SHP77 treated with DMSO at 0.1 percent for 48 hours (cell line): Measurements from ENCODE around the gene ATG9A.
A peak's percentile ranks its signal among the peaks of the same experiment; 100 is the strongest.

ENCODE experiments used
- DNase-seq: peaks from one replicate; lab custom pipeline; 2025; lab: John Stamatoyannopoulos, UW

The ATG9A gene

DNA sequence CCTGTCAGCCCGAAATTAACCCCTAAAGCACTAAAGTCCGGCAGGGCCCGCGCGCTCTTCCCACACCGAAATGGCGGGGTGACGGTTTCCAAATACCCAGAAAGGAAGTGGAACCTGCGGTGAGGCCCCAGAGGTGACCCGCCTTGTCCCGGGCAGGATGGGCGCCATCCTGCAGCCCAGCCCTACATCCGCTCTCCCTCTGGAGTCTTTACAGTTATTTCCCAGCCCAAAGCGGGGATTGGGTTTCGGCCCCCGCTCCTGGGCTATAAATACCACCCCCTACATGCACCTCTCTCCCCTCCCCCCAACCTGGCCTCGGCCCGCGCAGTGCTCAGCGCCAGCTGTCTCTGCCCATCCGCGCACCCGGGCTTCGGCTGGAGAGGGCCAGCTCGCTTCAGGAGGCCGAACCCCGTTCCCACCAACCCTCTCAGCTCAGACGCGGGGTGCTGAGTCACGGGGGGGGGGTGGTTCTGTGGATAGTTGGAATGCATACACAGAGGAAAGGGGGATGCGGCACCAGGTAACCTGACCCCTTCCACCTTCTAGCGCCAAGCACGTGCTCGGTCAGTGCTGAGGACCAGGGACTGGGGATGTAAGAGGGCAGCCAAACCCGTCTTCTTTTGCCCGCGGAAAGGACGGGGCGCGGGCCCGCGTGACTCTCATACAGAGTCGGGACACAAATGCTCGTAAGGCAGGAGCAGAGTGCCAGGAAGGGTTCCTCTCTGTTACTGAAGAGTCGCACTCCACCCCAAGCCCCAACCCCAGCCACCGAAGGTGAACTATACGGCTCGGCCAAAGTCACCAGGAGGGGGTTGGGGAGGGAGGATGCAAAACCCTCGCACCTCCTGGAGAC, 23.7 kb upstream of the ATG9A start, which contains the start of gene TUBA4B:
Gene TUBA4B (plus strand): TSS at position 344 of the 853 bp plus-strand sequence. CDS start 165 bp downstream, at position 509.
- DNase-seq, result no peak

DNA sequence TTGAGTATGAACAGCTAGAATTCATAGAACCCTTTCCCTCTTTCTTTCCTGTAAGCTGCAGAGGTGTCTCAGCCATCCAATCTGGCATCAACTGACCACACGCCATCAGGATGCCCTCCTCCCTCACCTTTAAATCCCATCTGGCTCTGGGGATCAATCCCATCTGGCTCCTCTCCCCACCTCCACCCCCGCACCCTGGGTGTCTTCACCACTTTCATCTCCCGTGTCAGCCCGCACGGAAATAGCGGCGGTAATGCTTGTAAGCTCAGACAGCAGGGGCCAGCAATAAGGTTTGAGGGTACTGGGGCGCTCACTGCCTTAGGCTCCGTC, 23.1 kb upstream of the ATG9A start:
- no peak for DNase-seq

DNA sequence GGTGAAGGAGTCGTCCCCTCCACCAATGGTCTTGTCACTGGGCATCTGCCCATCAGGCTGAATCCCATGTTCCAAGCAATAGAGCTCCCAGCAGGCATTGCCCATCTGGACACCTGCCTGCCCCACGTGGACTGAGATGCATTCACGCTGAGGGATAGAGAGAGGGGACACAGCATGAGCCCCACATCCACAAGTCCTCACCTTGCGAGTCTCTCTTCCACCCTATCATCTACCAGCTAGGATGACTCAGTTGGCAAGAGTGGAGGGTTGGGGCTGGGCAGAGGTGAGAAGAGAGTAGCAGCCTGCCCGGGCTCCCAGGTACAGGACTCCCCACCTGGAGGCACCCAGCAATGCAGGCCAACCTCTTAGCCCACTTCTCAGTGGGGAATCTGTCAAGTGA, 22.6 kb upstream of the ATG9A start:
- no peak for DNase-seq

DNA sequence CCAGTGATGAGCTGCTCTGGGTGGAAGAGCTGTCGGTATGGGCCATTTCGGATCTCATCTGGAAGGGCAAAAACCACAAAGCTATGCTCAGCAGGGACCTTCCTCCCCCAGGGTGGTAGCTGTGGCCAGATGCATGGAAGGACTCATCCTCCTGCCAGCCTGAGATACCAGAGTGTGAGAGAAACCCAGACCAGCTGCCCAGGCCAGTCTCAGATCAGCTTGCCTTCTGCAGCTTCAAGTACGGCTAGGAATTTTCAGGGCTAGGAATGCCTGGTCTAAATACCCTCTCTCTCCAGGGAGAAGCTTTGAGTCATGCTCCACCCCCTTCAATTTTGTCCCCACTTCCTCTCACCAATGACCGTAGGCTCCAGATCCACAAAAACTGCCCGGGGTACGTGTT, 22.2 kb upstream of the ATG9A start:
- no peak for DNase-seq

DNA sequence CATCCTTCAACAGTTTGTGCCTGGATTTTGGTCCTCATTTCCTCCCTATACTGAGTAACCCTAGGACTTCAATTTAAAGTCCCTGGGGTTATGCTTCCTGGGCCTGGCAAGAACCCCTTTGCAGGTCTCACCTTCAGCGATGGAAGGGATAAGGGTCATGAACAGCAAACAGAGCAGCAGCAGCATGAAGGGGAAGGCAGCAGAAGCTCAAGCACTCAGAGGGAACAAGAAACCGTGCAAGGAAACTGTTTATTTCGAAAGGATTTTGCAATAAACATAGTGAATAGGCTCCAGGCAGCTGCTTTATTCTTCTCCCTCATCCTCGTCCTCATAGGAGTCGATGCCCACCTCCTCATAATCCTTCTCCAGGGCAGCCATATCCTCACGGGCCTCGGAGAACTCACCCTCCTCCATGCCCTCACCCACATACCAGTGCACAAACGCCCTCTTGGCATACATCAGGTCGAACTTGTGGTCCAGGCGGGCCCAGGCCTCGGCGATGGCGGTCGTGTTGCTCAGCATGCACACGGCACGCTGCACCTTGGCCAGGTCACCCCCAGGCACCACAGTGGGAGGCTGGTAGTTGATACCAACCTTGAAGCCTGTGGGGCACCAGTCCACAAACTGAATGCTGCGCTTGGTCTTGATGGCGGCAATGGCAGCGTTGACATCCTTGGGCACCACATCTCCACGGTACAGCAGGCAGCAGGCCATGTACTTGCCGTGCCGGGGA, 20.8 kb upstream of the ATG9A start:
- DNase-seq, result no peak

DNA sequence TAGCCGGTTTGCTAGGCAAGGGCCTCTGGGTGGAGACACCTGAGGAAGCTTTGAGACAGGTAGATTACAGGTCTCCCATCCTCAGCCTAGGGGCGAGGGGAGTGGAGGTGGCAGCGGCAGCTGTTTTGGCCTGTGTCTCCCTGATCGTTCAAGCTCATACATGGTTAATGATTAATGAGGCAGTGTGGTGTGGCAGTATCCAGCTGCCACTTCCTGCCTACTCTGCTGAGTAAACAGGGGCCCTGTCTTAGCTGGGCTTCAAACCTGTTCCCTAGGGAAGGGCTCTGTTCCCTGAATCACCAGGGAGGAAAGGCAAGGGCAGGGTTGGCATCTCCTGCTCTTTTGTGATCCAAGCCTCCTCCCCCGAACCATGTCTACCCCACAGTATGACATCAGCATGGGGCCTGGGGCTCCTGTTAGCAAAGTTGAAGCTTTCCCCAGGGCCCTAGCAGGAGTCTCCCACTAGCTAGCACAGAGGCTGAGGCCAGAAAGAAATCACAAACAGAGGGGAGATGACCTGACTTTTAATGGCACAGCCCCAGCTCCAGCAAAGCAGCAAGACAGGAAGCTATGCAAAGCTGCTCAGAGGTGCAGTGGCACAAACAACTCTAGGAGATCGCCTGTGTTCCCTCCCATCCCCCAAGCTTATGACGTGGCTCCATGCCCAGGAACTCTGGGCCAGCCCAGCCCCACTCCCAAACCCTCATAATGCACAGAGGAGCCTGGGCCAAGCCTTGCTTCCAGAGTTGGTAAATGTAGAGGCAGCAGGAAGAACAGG, 20.0 kb upstream of the ATG9A start:
- DNase-seq, result peak; percentile 64

DNA sequence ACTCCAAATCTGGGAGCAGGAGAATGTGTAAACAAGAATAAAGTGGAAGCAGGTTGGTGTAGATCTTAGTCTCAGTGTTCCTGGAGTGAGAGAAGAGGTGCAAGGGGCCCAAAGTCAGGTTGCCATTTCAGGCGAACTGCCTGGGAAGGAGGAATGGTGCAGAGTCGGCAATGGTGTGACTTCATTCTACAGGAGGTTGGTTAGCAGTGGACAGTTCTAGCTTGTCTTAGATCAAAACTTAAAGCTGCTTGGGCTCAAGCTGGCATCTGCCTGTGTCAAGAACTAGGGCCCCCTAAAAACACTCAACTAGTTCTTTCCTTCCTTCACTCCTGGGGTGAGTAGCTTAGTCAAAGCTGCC, 19.4 kb upstream of the ATG9A start:
- no peak for DNase-seq

DNA sequence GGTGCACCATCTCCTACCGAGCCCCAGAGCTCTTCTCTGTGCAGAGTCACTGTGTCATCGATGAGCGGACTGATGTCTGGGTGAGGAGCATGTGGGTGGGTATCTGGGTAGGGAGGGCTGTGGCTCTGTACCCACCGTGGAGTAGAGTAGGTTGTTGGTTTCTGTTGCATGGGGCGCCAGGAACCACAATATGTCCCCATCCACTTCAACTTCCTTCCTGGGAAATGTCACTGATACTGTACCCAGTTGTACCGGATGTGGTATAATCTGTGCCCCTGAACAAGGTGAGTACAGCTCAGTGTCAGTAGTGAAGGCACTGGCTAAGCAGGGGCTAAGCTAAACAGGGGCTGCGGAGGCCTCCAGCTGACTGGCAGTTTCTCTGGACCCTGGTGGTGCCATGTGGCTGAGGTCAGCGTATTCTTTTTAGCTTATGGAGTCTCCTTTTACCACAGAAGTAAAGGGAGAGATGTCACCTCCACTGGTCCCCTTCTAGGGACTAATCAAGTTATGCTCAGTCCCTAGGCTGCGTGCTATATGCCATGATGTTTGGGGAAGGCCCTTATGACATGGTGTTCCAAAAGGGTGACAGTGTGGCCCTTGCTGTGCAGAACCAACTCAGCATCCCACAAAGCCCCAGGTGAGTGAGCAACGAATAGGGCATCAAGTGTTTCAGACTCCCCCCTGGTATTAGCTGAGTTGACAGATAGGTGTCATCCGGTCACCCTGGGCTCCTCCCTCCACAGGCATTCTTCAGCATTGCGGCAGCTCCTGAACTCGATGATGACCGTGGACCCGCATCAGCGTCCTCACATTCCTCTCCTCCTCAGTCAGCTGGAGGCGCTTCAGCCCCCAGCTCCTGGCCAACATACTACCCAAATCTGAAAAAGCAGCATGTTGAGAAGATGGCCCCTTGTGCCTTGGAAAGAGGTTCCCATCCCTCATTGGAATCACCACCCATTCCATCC, 18.5 kb upstream of the ATG9A start:
- DNase-seq, result no peak

DNA sequence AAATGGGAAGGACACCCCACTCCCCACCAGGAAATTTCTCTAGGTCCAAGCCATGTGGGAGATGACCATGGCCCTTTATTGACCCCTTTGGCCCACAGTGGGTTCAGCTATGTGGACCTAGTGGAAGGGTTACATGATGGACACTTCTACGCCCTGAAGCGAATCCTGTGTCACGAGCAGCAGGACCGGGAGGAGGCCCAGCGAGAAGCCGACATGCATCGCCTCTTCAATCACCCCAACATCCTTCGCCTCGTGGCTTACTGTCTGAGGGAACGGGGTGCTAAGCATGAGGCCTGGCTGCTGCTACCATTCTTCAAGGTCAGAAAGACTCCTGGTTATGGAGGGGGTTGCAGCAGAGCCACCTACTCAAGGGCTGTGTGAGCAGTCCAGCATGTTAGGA, 17.1 kb upstream of the ATG9A start:
- no peak for DNase-seq

DNA sequence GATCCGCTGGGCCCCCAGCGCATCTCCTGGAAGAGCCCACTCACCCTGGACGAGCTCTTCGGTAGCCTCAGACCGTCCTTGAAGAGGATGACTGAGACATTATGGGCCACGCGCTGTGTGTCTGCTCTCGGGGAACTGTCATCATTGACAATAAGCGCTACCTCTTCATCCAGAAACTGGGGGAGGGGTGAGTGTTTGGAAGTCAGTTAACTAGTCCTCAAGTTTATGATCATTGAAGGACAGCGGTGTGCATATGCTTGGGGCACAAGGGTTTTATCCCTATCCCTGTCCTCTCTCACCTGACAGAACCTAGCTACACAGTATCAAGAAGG, 16.4 kb upstream of the ATG9A start:
- DNase-seq, result no peak

DNA sequence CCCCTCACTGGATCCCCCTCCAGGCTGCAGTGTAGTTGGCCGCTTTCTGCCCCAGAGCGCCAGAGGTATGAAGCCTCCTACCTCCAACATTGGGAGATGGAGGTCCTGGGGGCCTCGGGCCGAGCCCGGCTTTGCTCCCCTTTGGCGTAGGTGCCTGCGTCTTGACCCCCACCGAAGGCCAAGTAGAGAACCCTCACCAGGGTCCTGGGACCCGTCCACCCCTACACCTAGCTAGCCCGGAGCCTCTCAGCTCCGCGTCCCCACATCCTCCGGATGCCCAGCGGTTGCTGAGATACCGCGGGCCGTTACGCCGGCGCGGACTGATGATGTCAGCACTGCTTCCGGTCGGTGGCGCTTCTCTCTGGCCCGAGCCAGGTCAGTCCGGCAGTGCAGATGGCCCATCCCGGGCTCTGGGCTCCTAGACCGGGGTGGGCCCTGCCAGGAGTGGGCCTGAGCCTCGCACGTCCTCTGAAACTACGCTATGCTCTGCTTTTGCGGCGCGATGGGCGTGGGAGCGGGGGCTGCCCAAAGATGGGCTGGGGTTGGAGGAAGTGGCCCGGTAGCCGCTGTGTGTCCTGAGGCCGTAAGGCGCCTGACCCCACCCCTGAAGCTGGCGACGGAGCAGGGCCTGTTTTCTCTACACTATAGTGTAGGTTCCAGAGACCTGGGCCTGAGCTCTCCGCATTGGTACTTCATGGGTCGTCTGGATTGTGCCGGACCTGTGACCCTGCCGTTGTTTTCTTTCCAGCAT, 15.9 kb upstream of the ATG9A start, which contains the start of the genes GLB1L and STK16:
Gene GLB1L (minus strand): TSS at position 297 of the 751 bp plus-strand sequence. CDS start 1,871 bp downstream, outside the sequence.
Gene STK16 (plus strand): TSS at position 332 of the 751 bp plus-strand sequence. CDS start 521 bp downstream, outside the sequence.
- peak; percentile 80 for DNase-seq

DNA sequence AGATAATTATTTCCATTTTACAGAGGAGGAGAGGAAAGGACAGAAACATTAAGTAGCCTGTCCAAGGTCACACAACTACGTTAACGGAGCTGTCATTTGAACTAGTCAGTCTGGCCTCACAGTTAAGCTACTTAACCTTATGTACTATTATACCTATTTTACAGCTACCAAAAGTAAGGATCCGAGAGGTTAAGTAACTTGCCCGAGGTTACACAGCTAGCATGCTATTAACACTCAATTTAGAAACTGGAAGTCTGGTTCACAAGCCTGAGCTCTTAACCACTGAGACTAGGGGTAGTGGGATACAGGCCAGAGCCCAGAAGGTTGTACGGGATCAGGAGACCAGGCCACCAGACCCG, 15.3 kb upstream of the ATG9A start:
- DNase-seq, result peak; percentile 29

DNA sequence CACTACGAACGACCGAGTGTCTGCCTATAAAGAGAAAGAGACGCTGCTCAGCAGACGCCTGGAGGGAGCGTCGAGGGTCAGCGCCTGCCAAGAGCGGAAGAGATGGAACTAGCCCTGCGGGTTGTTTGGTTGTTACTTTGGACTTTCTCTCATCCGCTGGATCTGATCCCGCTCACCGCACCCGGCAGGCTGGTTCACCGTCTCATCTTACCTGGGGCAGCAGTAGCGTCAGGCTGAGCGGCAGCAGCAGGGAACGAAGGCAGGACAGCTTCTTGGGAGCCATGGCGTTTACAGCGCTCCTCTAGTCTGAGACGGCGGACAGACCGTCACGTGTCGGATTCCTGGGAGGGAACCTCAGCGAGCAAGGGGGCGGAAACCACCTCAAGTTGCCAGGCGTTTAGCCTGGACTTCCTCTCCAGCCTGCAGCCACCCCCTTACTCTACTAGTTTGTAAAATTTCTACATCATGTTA, 13.9 kb upstream of the ATG9A start:
- DNase-seq, result no peak

DNA sequence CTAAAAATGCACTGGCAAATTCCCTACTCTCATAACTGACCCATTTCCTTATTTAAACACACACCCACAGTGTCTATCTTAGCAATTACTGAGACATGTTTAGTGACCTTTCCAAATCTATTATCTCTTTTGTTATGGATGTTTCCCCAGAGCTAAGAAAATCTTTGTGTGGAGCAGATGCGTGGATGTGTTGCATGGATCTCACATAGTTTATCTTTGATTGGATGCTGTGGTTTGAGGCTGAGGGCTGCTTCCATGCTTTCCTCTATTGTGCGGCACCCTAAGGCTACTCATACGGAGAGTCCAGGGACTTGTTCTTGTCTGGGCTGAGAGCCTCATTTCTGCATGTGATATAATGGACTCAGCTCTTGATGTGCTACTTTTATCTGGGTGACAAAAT, 4.9 kb upstream of the ATG9A start:
- no peak for DNase-seq

DNA sequence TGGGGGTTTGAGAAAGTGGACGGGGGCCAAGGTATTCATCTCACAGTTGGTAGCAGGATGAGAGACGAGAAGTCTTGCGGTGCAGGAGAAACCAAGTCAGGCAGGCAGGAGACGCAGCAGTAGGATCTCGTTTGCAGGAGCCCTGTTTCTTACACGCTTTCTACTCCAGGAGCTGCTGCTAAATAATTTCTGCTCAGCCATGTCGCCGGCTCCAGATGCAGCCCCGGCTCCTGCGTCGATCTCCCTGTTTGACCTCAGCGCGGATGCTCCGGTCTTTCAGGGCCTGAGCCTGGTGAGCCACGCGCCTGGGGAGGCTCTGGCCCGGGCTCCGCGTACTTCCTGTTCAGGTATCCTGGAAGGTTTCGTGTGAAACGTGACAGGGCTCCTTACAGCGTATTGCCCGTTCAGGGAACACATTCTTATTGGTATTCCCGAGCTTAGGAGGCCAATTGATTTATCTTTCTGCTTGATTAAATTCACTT, 664 bp upstream of the ATG9A start:
- DNase-seq, result no peak

DNA sequence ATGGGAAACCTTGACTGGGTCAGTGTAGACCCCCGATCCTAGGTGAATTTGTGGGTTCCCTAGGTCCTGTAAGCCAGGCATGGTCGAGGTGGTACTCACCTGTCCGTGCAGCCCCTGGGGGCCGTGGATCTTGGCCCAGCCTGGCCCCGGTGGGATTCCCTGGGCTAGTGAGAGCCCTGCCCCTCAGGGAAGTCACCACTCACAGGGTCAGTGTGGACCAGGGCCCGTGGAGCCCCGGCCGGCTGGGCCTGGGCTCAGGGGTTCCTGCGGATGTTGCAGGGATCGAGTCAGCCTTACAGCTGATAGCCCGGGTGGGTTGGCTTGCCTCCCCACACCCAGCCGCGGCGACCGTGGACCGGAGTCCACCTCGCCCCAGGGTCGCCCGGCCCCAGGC, 528 bp downstream of the ATG9A start:
- DNase-seq, result no peak

DNA sequence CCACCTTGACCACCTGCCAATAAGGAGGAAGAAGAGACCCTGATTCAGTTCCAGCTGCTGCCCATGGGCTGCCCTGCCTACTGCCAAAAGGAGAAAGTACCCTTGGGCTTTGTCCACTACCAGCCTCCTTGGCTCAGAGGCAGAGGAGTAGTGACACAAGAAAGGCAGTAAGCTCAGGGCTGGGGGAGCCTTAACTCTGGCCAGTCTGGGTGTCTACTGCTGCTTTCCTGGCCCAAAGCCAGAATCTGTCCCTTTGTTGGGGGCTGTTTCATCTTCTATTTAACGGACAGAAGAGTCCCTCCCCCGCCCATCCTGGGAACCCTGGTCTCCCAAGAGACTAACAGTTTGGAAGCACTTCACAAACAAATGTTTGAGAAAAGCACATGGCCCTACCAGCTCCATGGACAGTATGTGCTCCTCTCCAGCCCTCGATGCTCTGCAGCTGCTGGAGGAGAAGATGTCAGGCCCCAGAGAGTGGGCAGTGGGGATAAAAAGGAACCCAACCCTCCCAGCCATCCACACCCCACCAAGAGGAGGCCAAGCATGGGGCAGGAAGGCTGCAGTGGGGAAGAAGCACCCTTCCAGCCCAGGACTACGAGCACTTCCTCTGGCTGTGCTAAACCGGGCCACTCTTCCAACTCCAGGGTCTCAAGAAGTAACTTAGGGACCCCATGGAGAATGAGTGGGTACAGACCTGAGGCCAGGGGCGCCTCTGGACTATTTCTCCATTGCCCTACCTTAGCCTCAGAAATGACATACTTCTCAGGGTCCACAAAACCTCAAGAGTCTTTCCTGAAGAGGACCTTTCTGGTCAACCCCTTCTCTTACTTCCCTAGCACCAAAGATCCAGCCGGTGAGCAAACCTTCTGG, 1.2 kb downstream of the ATG9A start:
- DNase-seq, result no peak

DNA sequence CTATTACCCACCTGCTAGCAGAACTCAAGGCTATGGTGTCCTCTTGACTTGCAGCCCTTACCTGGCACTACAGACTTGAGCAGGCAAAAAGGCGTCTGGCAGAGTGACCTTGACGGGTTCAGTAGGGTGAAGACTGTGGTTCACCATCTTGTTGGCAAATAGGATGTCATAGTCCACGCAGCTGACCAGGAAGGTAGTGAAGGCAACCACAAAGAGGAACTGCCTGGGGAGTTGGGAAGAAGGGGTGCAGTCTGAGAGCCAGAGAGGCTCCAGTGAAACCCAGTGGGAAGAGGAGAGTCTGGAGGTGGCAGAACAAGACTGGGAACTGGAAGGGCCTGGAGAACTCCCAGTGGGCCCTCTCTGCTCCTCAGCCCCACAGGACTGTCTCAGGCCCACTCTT, 4.1 kb downstream of the ATG9A start:
- no peak for DNase-seq

DNA sequence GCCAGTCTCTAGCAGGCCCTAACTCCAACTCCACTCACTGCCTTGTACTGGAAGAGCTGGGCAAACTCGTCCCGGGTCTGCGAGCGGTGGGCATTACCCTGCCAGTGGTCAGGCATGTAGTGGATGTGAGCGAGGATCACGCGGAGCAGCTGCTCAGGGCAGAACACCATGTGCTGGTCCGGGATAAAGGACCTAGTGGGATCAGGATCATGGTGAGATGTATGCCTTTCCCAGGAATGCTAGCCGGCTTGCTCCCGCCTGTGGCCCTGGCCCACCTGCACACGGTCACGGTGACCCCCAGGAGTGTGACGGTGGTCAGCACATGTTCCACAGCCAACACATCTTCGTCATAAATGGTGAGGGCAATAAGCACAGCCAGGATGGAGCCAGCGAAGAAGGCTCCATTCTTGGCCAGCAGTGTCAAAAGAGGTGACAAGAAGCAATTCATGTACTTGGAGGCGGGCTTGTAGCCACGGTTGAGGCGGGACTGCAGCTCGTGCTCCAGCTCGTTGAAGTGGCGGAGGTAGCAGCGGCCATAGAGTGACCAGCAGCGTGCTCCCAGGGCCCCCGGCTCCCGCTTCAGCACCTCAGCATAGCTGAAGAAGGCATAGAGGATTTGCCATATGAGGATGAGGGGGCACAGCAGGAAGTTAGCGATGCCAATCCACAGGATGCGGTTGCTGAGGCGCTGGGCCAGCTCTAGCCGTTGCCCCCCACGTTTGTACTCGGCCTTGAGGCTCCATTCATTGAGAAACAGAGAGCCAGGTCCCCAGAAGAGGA, 5.4 kb downstream of the ATG9A start:
- no peak for DNase-seq
